Ascending aorta (tissue), 2 donors: ENCODE data around the gene PCNX2. TPM values are rescaled to one million over a fixed set of nuclear protein-coding genes. Genes with fewer than 3 reads are reported as not detected.
"Not testable (repeated sequence)": the region's sequence is repeated elsewhere in the genome, so short reads cannot be mapped to it uniquely, and the experiment has no call there.

Experiments
- DNase-seq, 2 donors: peaks; one replicate each; pipeline ENCODE4 v3.0.0-alpha.2; 2019; ENCODE audit warnings: low spot score in 2 of 2
- H3K27ac ChIP-seq, 2 donors: fragments of 200-600 bp; sonication (generic); one replicate each; pipeline ENCODE4 v1.5.1; 2016 to 2017; ENCODE audit warnings: mild to moderate bottlenecking in 1 of 2
- H3K27me3 ChIP-seq: fragments of 200-600 bp; sonication (generic); one replicate; pipeline ENCODE4 v1.5.1; 2017
- H3K36me3 ChIP-seq, 2 donors: fragments of 200-600 bp; sonication (generic); one replicate each; pipeline ENCODE4 v1.5.1; 2016
- H3K4me1 ChIP-seq, 2 donors: fragments of 200-600 bp; sonication (generic); one replicate each; pipeline ENCODE4 v1.5.1; 2016 to 2017; ENCODE audit warnings: mild to moderate bottlenecking in 1 of 2
- H3K4me3 ChIP-seq, 2 donors: fragments of 200-600 bp; sonication (generic); one replicate each; pipeline ENCODE4 v1.5.1; 2016 to 2017; ENCODE audit warnings: mild to moderate bottlenecking in 1 of 2
- H3K9me3 ChIP-seq, 2 donors: fragments of 200-600 bp; sonication (generic); one replicate each; pipeline ENCODE4 v1.5.1; 2016
- CTCF ChIP-seq, 3 experiments: fragments of 200-600 bp in 2 of 3; fragments of 450-650 bp in 1 of 3; sonication (generic) in 2 of 3; IDR thresholded peaks; one replicate each; pipeline ENCODE4 v1.5.1; 2016 to 2019; ENCODE audit warnings: antibody characterized with exemption in 3 of 3, mild to moderate bottlenecking in 1 of 3, moderate library complexity in 1 of 3
- intact Hi-C: fragments of 100-400 bp; cut with DNase I; formaldehyde crosslinking; loops from one replicate; pipeline ENCODE4 v1.15.1; 2023
- total RNA-seq: library from RNA; depleted of rRNA; stranded (reverse); fragments of >200 nt; gene quantifications from one replicate; pipeline ENCODE4 v1.1.0, GENCODE V29; 2016

PCNX2 gene
- total RNA-seq, 1 donor from 2014 or later, result 13.6 TPM

- Histone ChIP-seq H3K27ac (no peak overlapping the region), H3K27me3 (no peaks in the 10 kb centered on the region), H3K36me3 (no peaks in the 10 kb centered on the region), H3K4me1 (peaks cover 0 to 6% of the 10 kb centered on the region in 2 donors), H3K9me3 (no peaks in the 10 kb centered on the region), H3K4me3 (no peak overlapping the region)
- DNase-seq, result no peak
- intact Hi-C loops, result no loop called here
- no peak for TF ChIP-seq CTCF (IDR thresholded peaks at IDR 0.05)
Observed at GRCh38 chr1:233109096-233109495, 186.4 kb downstream of the PCNX2 start.

DNA sequence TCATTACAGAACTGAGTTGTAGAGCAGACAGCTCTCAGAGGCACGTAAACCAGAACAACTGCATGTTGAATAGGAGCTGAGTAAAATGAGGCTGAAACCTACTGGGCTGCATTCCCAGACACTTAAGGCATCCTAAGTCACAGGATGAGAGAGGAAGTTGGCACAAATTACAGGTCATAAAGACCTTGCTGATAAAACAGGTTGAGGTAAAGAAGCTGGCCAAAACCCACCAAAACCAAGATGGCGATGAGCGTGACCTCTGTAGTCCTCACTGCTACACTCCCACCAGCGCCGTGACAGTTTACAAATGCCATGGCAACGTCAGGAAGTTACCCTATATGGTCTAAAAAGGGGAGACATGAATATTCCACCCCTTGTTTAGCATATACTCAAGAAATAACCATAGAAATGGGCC lies 187.8 kb downstream of the PCNX2 start:
- H3K27me3 ChIP-seq, DNase-seq, H3K4me1 ChIP-seq, H3K27ac ChIP-seq, H3K4me3 ChIP-seq, intact Hi-C loops, H3K9me3 ChIP-seq, H3K36me3 ChIP-seq: not testable (repeated sequence)

DNA sequence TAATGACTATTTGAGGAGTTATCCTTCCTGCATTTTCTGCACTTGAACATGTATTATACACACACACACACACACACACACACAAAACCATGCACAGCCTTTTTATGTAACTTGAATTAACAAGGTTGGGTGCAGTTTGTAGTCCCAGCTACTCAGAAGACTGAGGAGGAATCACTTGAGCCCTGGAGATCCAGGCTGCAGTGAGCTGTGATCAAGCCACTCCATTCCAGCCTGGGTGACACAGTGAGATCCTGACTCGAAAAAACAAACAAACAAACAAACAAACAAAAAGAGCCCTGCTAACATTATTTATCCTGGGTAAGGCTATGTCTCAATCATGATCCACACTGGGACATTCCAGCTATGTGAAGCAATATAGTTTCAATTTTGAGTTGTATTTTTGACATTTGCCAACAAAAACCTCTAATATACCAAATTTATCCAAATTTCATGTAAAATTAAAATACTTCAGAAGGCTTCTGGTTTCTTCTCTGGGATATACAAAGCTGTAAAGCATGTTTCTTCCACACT lies 188.3 kb downstream of the PCNX2 start:
- Histone ChIP-seq H3K9me3 (no peaks in the 10 kb centered on the region), H3K4me3 (no peak overlapping the region), H3K36me3 (no peaks in the 10 kb centered on the region), H3K27me3 (no peaks in the 10 kb centered on the region), H3K27ac (no peak overlapping the region), H3K4me1 (no peaks in the 10 kb centered on the region)
- intact Hi-C loops, result no loop called here
- TF ChIP-seq CTCF (IDR thresholded peaks at IDR 0.05), result no peak
- DNase-seq, result no peak

- Histone ChIP-seq H3K9me3 (no peaks in the 10 kb centered on the region), H3K27ac (no peak overlapping the region), H3K27me3 (no peaks in the 10 kb centered on the region), H3K4me3 (no peak overlapping the region), H3K36me3 (no peaks in the 10 kb centered on the region), H3K4me1 (no peaks in the 10 kb centered on the region)
- TF ChIP-seq CTCF (IDR thresholded peaks at IDR 0.05), result no peak
- no peak for DNase-seq
- intact Hi-C loops, result no loop called here
Observed at GRCh38 chr1:233105225-233105624, 190.3 kb downstream of the PCNX2 start.

GRCh38 chr1:233102341-233102740 lies 193.2 kb downstream of the PCNX2 start:
- TF ChIP-seq CTCF (IDR thresholded peaks at IDR 0.05), result no peak
- H3K4me3 ChIP-seq, result no peak overlapping the region
- no peak overlapping the region for H3K27ac ChIP-seq
- DNase-seq, result no peak
- H3K36me3 ChIP-seq, result no peaks in the 10 kb centered on the region
- intact Hi-C loops, result no loop called here
- H3K4me1 ChIP-seq, result no peaks in the 10 kb centered on the region
- no peaks in the 10 kb centered on the region for H3K9me3 ChIP-seq
- H3K27me3 ChIP-seq, result no peaks in the 10 kb centered on the region

DNA sequence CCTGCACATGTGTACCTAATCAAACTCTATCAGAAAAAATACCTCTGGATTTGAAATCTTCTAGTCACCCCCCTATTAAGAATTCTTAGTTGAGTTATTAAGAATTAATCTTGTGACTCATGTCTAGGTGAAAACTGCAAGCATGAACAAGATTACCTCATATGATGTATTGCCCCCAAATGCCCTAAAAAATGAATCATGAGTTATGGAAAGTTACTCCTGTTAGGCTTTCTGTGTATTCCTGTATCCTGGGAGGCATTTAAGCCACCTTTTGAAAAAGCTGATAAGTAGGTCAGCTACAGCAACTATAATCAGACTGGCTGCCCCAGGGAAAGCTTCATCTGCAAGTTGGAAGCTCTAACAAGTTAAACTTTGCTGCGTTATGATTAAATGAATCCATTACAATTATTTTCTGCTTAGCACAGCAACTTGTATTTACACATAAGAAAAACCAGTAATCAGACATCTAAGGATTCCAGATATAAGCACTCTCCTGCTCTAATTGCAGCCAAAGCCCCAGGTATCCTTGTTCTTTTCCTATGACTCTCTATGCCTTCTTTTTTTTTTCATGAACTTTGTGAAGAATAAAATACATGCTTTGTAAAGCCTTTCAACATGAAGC lies 197.5 kb downstream of the PCNX2 start:
- intact Hi-C loops, result no loop called here
- no peak overlapping the region for H3K4me3 ChIP-seq
- H3K4me1 ChIP-seq, result no peaks in the 10 kb centered on the region
- no peaks in the 10 kb centered on the region for H3K9me3 ChIP-seq
- no peaks in the 10 kb centered on the region for H3K27me3 ChIP-seq
- H3K27ac ChIP-seq, result no peak overlapping the region
- TF ChIP-seq CTCF (IDR thresholded peaks at IDR 0.05), result no peak
- no peaks in the 10 kb centered on the region for H3K36me3 ChIP-seq
- no peak for DNase-seq
